IPS-NIHi7 (cell line): ENCODE measurements around the gene DPF1.
"Not testable (repeated sequence)": the region's sequence is repeated elsewhere in the genome, so short reads cannot be mapped to it uniquely, and the experiment has no call there.

ENCODE experiments used
- DNase-seq: peaks from one replicate; pipeline ENCODE4 v3.0.0; 2012; ENCODE audit warnings: mixed read lengths; ENCODE audit errors: extremely low spot score

Gene DPF1

DNA sequence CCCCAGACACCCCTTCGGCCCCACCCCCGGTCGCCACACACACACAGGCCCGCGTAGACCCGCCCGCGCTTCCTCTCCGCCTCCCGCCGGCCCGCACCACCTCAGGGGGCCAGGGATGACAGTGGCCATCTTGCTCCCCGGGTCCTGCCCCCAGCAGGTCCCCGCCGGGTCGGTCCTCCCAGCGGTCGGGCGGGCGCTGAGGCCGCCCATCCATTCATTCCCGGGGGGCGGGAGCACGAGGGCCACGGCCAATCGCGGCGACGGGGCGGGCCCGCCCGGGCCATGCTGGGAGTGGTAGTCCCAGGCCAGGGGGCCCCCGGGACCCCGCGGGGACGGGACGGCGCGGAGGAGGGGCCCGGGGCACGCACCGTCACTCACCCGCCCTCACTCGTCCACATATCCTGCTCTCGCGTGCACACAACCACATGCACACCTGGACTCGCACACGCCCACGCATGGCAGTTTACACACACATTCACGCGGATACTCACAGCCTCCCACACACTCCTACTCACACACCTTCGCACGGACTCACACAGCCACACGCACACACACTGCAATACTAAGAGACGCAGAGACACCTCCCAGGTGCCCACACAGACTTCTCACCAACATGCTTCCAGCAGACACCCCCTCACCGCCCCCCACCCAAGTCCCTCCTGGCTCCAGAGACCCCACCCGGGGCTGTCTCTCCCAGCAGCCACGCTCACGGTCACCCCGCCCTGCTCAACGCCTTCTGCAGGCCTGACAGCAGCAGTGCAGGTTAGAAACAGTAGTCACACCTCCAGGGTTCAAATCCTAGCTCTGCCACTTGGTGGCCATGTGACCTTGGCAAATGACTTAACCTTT, at the start of gene DPF1:
Gene DPF1, minus strand, starts transcription at position 209 of the 849 bp plus-strand sequence. Its CDS starts 80 bp downstream, at position 129.
- peak; percentile 94 for DNase-seq

DNA sequence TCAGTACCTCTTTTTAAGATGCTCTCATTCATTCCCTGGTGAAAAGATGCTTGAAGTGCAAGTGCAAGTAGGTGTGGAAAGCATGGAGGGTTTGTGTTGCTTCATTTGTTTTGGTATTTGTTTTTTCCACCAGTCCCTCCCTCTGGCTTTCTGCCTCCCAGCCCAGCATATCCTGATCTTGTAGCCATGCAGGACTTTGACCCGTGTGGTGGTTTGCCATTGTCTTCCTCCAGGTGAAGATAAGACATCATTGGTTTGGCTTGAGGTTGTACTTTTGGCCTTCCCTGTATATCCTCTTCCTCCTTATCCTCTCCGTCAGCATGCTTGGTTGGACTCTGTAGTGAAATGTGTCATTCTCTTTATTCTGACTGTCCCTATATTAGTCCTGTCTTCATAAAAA, 49.5 kb upstream of the DPF1 start:
- no peak for DNase-seq

DNA sequence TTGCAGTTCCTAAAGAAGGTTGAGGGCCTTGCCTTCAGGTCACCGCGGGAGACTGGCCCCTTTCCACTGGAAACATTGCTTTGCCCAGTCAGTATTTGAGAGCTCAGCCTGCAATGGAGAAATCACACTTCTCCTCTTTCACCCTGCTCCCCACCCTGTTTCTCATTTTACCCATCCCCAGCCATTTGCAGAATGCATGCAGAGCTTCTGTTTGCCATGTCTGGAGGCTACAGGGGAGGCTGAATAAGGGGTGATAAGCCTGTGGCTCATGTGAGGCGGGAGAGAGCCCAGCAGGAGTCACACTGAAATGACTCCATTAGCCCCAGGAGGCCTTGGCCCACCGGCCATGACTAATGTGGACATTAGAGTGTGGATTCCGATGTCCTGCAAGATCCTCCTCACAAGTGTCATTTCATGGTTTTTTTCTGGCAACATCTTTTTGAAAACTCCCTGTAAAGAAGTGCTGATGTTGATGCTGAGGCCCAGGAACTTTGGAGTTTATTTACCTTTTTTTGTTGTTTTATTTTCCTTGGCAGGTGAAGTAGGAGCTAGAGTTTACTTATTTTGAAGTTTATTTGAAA, 46.7 kb upstream of the DPF1 start:
- DNase-seq = no peak

DNA sequence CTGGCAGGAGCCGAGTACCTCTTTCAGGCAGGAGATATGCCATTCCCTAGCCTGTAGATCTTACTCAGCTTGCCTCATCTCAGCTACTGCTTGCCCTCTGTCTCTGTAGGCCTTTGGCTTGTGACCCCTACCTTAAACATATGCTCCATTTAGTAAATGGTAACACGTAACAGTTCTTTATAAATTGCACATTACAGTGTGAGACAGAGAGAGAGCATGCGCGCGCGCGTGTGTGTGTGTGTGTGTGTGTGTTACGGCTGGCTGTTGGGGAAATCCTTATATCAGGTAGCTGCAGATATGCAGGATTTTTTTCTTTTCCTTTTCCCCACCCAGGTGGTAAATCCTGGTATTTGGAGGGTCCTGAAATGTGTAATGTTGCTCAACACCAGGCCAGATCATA, 44.5 kb upstream of the DPF1 start:
- DNase-seq = no peak

GRCh38 chr19:38267761-38268483, 43.9 kb upstream of the DPF1 start:
- no peak for DNase-seq

- no peak for DNase-seq
Measured at GRCh38 chr19:38266981-38267597, 43.1 kb upstream of the DPF1 start.

- DNase-seq = no peak
Measured at GRCh38 chr19:38265921-38266429, 42.0 kb upstream of the DPF1 start.

DNA sequence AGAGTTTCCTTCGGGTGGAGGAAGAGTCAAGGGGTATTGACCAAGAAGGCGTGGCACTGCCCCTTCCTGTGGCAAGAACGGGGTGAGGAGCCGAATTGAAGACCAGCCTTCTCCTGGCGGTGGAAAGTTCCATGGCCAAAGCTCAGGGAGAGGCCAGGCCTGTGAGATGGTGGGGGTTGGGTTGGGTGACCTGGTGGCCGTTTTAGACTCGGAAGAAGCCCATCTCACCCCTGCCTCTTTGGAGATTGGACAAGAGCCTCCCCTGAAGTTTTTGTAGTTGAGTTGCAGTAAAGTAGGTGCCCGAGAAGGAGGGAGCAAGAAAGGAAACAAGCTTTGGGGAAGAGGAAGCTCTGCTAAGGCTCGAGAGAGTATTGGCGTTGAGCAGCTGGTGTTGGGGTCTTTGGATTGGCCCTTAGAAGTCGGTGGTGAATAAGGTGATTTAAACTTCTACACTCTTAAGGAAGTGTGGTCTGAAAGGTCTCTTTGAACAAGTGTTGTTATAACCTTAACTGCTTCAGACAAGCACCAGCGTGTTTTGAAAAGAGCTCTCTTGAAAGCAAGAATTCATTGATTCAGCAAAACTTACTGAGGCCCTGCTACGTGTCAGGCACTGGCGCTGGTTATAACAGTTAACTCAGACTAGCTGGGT, 41.3 kb upstream of the DPF1 start:
- no peak for DNase-seq

- peak; percentile 85 for DNase-seq
Measured at GRCh38 chr19:38264486-38265212, 40.6 kb upstream of the DPF1 start, which contains the start of gene SPINT2. TSS of gene SPINT2 (plus strand) at chr19:38264573. CDS start at chr19:38264893, 320 bp downstream.

- peak; percentile 95 for DNase-seq
Measured at GRCh38 chr19:38263689-38264485, 39.9 kb upstream of the DPF1 start.

DNA sequence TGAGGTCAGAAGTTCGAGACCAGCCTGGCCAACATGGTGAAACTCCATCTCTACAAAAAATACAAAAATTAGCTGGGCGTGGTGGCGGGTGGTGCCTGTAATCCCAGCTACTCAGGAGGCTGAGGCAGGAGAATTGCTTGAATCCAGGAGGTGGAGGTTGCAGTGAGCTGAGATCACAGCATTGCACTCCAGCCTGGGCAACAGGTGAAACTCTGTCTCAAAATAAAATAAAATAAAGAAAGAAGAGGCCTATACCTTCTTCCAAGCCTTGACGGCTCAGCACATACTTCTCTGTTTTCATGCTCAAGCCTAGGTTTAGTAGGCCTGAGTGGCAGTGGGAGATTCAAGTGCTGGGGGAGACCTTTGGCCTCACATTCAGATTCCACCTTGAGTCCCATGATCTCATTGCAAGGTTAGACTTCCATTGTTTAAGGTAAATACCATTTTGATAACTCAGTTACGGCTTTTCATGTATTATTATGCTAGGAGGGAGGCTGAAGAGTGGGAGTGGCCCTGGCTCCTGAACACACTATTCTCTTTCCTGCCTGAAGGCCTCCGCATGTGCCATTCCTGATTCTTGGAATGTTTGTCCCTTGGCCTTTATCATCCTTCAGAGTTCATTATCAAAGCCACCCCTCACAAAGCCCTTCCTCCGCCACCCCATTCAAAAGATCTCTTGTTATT, 38.7 kb upstream of the DPF1 start:
- DNase-seq = no peak

GRCh38 chr19:38261942-38262341, 37.9 kb upstream of the DPF1 start:
- not testable (repeated sequence) for DNase-seq

DNA sequence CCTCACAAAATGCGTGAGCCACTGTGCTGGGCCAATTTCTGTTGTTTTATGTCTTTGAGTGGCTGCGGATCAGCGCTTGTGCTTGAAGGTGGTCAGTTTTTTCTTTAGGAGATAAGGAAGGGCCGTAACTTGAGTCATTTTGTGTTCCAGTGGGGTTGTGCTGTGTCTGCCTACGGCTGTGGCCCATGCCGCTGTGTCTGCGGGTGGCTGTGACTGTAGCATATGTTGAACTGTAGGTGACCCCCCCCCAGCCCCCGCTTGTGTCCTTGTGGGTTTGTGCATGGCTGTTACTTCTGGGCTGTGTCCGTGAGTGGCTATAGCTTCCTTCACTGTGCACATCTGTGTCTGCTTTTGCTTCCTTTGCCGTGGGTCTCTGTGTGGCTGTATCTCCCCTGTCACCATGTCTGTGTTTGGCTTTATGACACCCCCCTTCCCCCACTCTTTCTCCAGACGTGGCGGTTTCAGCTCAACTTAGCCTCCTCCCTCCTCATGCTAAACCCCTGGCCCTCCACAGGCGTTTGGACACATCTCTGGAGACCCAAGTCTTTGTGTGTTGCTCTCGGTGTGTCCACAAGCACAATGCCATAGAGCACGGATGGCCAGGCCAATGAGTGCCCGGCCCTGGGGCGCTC, 31.5 kb upstream of the DPF1 start:
- no peak for DNase-seq

DNA sequence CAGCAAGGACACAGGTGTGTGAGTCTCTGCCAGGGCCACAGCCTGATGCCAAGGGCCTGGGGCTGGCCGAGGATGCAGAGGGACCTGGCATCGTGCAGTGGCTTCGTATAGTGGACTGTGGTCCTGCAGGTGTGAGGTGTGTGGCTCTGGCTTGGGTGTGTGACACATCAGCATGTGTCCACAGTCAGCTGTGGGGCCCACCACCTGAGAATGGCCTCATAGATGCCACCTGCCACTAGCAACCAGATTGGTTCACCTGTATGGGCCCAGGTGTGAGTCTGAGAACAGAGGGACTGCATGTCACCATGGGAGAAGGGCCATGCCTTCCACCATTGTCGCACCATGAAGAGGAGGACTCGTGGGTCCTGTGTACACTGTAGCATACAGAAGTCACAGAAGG, 29.8 kb upstream of the DPF1 start:
- no peak for DNase-seq

GRCh38 chr19:38252941-38253691, 29.1 kb upstream of the DPF1 start:
- DNase-seq = peak; percentile 18

DNA sequence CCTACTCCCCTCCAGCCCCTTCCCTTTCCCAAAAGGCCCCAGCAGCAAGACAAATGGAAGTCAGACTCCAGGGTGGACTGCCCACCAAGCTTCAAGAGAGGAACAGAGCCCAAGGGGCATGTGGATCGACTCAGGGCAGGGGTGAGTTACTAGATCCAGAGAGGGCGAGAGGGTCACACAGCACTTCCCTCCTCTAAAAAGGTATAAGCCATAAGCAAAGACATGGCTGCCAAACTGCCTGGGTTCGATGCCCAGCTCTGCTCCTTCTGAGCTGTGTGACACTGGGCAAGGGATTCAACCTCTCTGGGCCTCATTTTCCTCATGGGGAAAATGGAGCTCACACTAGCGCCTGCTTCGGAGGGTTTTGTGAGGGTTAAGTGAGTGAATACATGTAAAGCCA, 28.4 kb upstream of the DPF1 start:
- no peak for DNase-seq

DNA sequence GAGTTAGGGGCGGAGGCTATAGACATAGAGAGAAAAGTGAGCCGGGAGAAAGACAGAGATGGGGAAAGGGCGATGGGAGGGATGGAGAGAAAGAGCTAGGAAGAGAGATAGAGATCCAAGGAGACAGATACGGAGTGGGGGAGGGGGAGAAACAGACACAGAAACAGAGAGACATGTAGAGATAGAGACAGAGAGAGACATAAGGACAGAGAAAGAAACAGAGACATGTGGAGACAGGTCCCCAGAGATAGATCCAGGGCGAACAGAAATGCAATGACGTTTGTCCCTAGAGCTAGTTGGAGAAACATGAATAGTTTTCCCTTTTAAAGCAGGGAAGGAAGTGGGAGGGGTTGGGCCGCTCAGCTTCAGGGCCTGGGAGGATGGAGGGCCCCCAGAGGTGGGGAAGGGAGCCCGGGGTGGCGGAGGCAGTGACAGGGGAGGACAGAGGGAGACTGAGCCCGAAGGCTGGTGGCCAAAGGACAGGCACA, 27.6 kb upstream of the DPF1 start:
- DNase-seq = no peak
